DND-41 (cell line): ENCODE measurements around the gene POLD1.

ENCODE experiments used
- ATAC-seq: fragments of 200-7000 bp; cut with Tn5 transposase; 3 replicates; pipeline ENCODE4 v1.9.1; 2021; ENCODE audit warnings: low read depth; ENCODE audit not compliant: insufficient read depth
- DNase-seq: peaks from one replicate; pipeline ENCODE4 v3.0.0-alpha.2; 2020
- H2AFZ ChIP-seq: 2 replicates; pipeline ENCODE4 v1.6.0; 2012; ENCODE audit warnings: low read depth, low read length
- H3K27ac ChIP-seq: 2 replicates; pipeline ENCODE4 v1.5.1; 2012; ENCODE audit warnings: low read length, inconsistent platforms
- H3K27me3 ChIP-seq: fragments of 200-600 bp; sonication (generic); 2 replicates; pipeline ENCODE4 v1.6.0; 2012; ENCODE audit warnings: low read length, mild to moderate bottlenecking, inconsistent platforms; ENCODE audit not compliant: insufficient read depth, poor library complexity
- H3K36me3 ChIP-seq: 2 replicates; pipeline ENCODE4 v1.5.1; 2012; ENCODE audit warnings: low read length, inconsistent platforms; ENCODE audit not compliant: insufficient read depth
- H3K4me1 ChIP-seq: 2 replicates; pipeline ENCODE4 v1.5.1; 2012; ENCODE audit warnings: mild to moderate bottlenecking, low read length; ENCODE audit not compliant: insufficient read depth
- H3K4me2 ChIP-seq: 2 replicates; pipeline ENCODE4 v1.6.0; 2012; ENCODE audit warnings: mild to moderate bottlenecking, moderate library complexity, low read length, inconsistent platforms; ENCODE audit not compliant: insufficient read depth
- H3K4me3 ChIP-seq, 2 experiments: fragments of 200-600 bp in 1 of 2; shearing (Covaris generic) in 1 of 2; 2 replicates each; pipeline ENCODE4 v1.5.1; 2012 to 2016; ENCODE audit warnings: inconsistent platforms in 2 of 2, low read length in 2 of 2, mild to moderate bottlenecking in 2 of 2, low read depth in 1 of 2, moderate library complexity in 1 of 2
- H3K79me2 ChIP-seq: 2 replicates; pipeline ENCODE4 v1.6.0; 2012; ENCODE audit warnings: low read length, inconsistent platforms; ENCODE audit not compliant: insufficient read depth
- H3K9ac ChIP-seq: 2 replicates; pipeline ENCODE4 v1.6.0; 2012; ENCODE audit warnings: low read depth, mild to moderate bottlenecking, inconsistent platforms, low read length, moderate library complexity
- H3K9me3 ChIP-seq: 2 replicates; pipeline ENCODE4 v1.5.1; 2012; ENCODE audit warnings: low read length, moderate library complexity, mild to moderate bottlenecking, inconsistent platforms; ENCODE audit not compliant: insufficient read depth, severe bottlenecking
- H4K20me1 ChIP-seq: 2 replicates; pipeline ENCODE4 v1.6.0; 2012; ENCODE audit warnings: low read length; ENCODE audit not compliant: insufficient read depth
- CTCF ChIP-seq: IDR thresholded peaks from 2 replicates; pipeline ENCODE4 v1.5.1; 2012; ENCODE audit warnings: borderline replicate concordance, low read length, moderate library complexity, mild to moderate bottlenecking; ENCODE audit not compliant: poor library complexity, severe bottlenecking; ENCODE audit errors: extremely low read depth
- EZH2 ChIP-seq: IDR thresholded peaks from 3 replicates; pipeline ENCODE4 v1.6.1; 2012; ENCODE audit warnings: borderline replicate concordance, low read depth, mild to moderate bottlenecking, moderate library complexity, low read length, inconsistent platforms; ENCODE audit not compliant: severe bottlenecking

The POLD1 gene

DNA sequence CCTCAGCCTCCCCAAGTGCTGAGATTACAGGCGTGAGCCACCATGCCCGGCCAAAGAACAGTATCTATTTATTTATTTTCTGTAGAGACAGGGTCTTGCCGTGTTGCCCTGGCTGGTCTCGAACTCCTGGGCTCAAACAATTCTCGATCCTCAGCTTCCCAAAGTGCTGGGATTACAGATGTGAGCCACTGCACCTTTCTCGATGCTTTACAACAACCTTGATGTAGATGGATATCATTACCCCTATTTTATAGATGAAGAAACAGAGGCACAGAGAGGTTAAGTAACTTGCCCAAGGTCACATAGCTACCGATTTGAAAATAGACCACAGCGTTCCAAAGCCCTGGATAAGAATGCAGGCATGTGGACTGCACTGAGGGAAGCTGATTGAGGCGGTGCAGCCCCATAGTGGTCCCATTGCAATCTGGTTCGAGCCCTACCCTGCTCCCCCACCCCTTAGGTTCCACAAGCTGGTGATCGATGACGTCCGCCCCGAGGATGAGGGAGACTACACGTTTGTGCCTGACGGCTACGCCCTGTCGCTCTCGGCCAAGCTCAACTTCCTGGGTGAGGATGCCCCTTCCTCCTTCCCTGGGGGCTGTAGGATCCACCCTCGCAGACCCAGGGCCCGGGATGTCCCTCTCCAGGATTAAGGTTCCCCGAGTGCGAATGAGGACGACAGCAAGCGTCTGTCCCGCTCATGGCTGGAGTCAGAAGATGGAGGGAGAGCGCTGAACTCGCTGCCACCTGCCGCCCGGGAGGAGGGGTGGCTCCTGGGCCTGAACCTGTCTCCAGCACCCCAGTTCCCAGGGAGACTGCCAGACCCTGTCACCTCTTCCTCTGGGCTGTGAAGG lies 66.4 kb downstream of the POLD1 start:
- H3K4me2 ChIP-seq: no peak overlapping the region
- ATAC-seq: no peak
- no peaks in the 10 kb centered on the region; the same call in 1 of the 2 replicates for H4K20me1 ChIP-seq
- no peak overlapping the region for H2AFZ ChIP-seq
- no peak overlapping the region for H3K9ac ChIP-seq
- H3K9me3 ChIP-seq: no peaks in the 10 kb centered on the region
- H3K36me3 ChIP-seq: no peaks in the 10 kb centered on the region
- no peak overlapping the region for H3K4me3 ChIP-seq
- TF ChIP-seq CTCF (no peak), EZH2 (no peak)
- no peak for DNase-seq
- H3K27me3 ChIP-seq: no peaks in the 10 kb centered on the region
- H3K27ac ChIP-seq: no peak overlapping the region
- no peaks in the 10 kb centered on the region for H3K79me2 ChIP-seq
- no peaks in the 10 kb centered on the region for H3K4me1 ChIP-seq

GRCh38 chr19:50451223-50451534 lies 67.0 kb downstream of the POLD1 start:
- no peak overlapping the region for H3K9ac ChIP-seq
- H3K27ac ChIP-seq: no peak overlapping the region
- H2AFZ ChIP-seq: no peak overlapping the region
- TF ChIP-seq CTCF (no peak), EZH2 (no peak)
- H3K27me3 ChIP-seq: no peaks in the 10 kb centered on the region
- H3K4me3 ChIP-seq: no peak overlapping the region
- ATAC-seq: no peak
- no peak for DNase-seq
- no peaks in the 10 kb centered on the region for H3K4me1 ChIP-seq
- H4K20me1 ChIP-seq: no peaks in the 10 kb centered on the region; the same call in 1 of the 2 replicates
- no peaks in the 10 kb centered on the region for H3K79me2 ChIP-seq
- no peaks in the 10 kb centered on the region for H3K9me3 ChIP-seq
- no peaks in the 10 kb centered on the region for H3K36me3 ChIP-seq
- no peak overlapping the region for H3K4me2 ChIP-seq

- Histone ChIP-seq H3K27ac (no peak overlapping the region), H3K27me3 (no peaks in the 10 kb centered on the region), H3K36me3 (no peaks in the 10 kb centered on the region), H3K9ac (no peak overlapping the region), H3K9me3 (no peaks in the 10 kb centered on the region), H4K20me1 (no peaks in the 10 kb centered on the region; the same call in 1 of the 2 replicates), H3K79me2 (no peaks in the 10 kb centered on the region), H2AFZ (no peak overlapping the region), H3K4me3 (no peak overlapping the region), H3K4me2 (no peak overlapping the region), H3K4me1 (no peaks in the 10 kb centered on the region)
- ATAC-seq: no peak
- no peak for TF ChIP-seq EZH2
- TF ChIP-seq CTCF: no peak
- DNase-seq: no peak
Measured at GRCh38 chr19:50453243-50453642, 69.1 kb downstream of the POLD1 start.
